ENCODE data around the gene PAXIP1. TPM values are rescaled to one million over a fixed set of nuclear protein-coding genes. Genes with fewer than 3 reads are reported as not detected.

The PAXIP1 gene
- total and polyA plus RNA-seq, 10 of the 15 experiments (the other 5 are each of a cell fraction or from before 2014, with no cell fraction given) = 7.3 to 27.2 (median 18.1) TPM

DNA sequence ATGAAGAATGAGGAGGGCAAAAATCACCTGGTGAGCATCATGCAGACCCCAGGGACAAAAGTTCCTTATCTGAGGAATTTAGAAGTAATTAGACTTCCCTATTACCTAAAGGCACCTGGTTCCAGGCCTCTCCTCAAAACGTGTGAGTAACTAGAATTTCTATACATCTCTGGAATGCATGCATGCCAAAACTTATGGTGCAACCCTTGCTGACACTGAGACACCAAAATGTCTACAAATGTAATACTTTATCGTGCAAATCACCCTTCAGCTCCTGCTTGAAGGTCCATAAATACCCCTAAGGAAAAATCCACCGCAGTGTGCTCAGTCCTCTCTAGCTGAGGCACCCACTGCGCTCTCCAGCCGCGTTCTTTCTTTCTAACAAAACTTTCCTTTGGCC lies 84.2 kb downstream of the PAXIP1 start (continued):
- TF ChIP-seq FOXK2 (IDR thresholded peaks at IDR 0.05) = no peak
- TF ChIP-seq BHLHE40 (IDR thresholded peaks at IDR 0.05; ENCODE audit: borderline replicate concordance in 1 of 2, low read depth in 2 of 2, low read length in 1 of 2) = no peak
- no peak for TF ChIP-seq NRF1 (conservative IDR thresholded peaks at IDR 0.05; ENCODE audit: low read depth, low read length)
- no peak for TF ChIP-seq NR2C2 (IDR thresholded peaks at IDR 0.05; ENCODE audit: borderline replicate concordance, control insufficient read depth, insufficient read length, low read depth)

DNA sequence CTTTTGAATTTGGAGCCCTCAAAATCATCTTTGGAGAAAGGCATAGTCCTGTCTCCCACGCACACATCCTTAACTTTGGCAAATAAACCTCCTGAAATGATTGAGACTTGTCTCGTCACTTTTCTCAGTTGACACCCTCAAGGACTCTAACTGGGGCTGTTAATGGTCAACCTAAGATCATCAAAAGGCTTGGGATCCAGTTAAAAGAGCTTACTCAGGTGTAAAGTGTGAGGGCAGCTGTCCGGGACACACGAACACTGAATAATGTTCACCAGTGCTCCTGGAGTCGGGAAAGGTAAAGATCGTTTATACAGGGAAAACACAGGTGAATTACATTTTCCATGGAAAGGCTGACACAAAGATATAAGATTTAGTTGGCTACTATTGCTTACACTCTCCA lies 84.7 kb downstream of the PAXIP1 start:
- in situ Hi-C loops (cut with MboI) = no loop called here
- ChIA-PET CTCF (interaction anchor here (1.6 to 8.1 kb wide), 2 partner anchors 9 to 20 kb away, joined by 3 to 61 read pairs; no protein-coding TSS in a partner anchor), RAD21 (ENCODE audit: unreplicated experiment) (no interaction called here), POLR2A (no interaction called here), SMC1A (ENCODE audit: uncharacterized antibody, unreplicated experiment) (no interaction called here)
- Histone ChIP-seq H3K27me3 (replicated peaks in 1 of 2; ENCODE audit: control insufficient read depth in 2 of 2, insufficient read depth in 2 of 2, low read length in 1 of 2) (no peaks in the 10 kb centered on the region; a peak in 1 of 4 replicates), H3K4me2 (ENCODE audit: control insufficient read depth, insufficient read depth) (no peak overlapping the region), H3K79me2 (ENCODE audit: control insufficient read depth, insufficient read depth, low read length) (no peaks in the 10 kb centered on the region), H2AFZ (ENCODE audit: control insufficient read depth, low read depth, low read length) (no peak overlapping the region), H3K9ac (ENCODE audit: control insufficient read depth, insufficient read depth, low read length) (no peak overlapping the region), H3K27ac (ENCODE audit: control insufficient read depth, insufficient read depth) (no peak overlapping the region), H3K4me1 (ENCODE audit: control insufficient read depth, insufficient read depth, low read length) (no peaks in the 10 kb centered on the region), H4K20me1 (ENCODE audit: control insufficient read depth, insufficient read depth) (no peaks in the 10 kb centered on the region), H3K36me3 (ENCODE audit: control insufficient read depth in 2 of 2, insufficient read depth in 2 of 2, low read length in 1 of 2) (no peaks in the 10 kb centered on the region), H3K9me3 (replicated peaks; ENCODE audit: control insufficient read depth, insufficient read depth, low read length) (0 out of 3 replicates have a peak, but pooled peaks cover 1% of the 10 kb centered on the region), H3K4me3 (no peak overlapping the region)
- ATAC-seq = no peak
- TF ChIP-seq POLR2A (IDR thresholded peaks at IDR 0.05; ENCODE audit: low read depth, low read length) = no peak
- TF ChIP-seq CEBPB (IDR thresholded peaks at IDR 0.05; ENCODE audit: borderline replicate concordance in 1 of 2, low read depth in 2 of 2, low read length in 2 of 2) = no peak
- TF ChIP-seq ZNF217 (IDR thresholded peaks at IDR 0.05) = no peak
- no peak for TF ChIP-seq GABPA (IDR thresholded peaks at IDR 0.05; ENCODE audit: low read depth)
- no peak for TF ChIP-seq RAD21 (IDR thresholded peaks at IDR 0.05; ENCODE audit: insufficient read depth, low read depth, low read length)
- TF ChIP-seq SP1 (IDR thresholded peaks at IDR 0.05; ENCODE audit: low read depth, low read length) = no peak
- intact Hi-C loops (cut with micrococcal nuclease; ENCODE audit: unreplicated experiment) = no loop called here
- 57% methylated on average over 6 of the region's 6 CpGs for WGBS (ENCODE audit: insufficient coverage, insufficient replicate concordance, low lambda C conversion rate, missing lambda C conversion rate)
- BruUV-seq (replicated peaks) = no TSS peak
- no peak for DNase-seq (ENCODE audit: low read depth, low spot score)
- no peak for FAIRE-seq

Measured in GM12878 (cell line).